CD4-positive, alpha-beta T cell treated with Interferon alpha-2 for 1 hour (primary cell): ENCODE results near the gene PARD3B.
"Not testable (repeated sequence)": the region's sequence is repeated elsewhere in the genome, so short reads cannot be mapped to it uniquely, and the experiment has no call there.

Experiments used
- DNase-seq, 2 donors: peaks; one replicate each; pipeline ENCODE4 v3.0.0-alpha.2; 2020 to 2022

The PARD3B gene

DNA sequence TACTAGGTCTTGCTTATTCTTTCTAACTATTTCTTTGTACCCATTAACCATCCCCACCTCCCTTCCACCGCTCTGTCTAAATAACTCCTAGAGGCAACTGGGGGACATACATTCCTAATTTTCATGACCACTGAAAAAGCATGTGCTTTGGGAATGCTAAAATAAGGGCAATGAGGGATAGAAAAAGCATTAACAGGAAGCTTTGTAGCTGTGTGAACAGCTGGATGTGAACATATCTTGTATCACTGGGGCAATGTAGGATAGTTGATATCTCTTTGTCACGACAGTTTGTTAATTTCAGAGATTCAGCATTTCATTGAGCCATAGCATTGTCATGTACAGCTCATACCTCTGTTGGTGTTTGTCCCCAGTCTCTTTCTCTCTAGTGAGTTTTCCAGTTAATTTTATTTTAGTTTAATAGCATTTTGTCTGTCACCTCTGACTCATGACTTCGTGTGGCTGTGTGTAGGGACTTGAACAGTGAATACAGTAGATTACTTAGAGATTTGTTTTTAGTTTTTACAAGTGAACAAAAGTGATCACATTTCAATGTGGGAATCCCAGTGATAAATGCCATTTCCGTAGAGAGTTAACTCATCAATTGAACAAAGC is 906.7 kb downstream of the PARD3B start:
- DNase-seq, result no peak

DNA sequence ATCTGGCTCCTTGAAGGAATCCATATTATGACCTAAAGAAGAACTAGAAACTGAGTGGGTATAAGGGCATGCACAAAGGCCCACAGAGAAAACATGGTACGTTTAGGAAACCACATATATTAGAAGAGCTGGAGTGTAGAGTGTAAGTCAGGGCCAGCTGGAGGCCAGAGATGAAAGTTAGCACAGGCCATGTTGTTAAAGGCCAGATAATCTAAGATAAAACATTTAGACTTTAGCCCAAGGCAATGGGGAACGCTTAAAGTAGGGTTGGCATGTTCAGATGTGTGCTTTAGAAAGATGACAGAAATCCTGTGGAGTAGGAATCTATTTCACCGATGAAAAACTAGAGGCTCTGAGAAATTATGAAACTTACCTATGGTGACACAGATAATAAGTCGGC is 907.9 kb downstream of the PARD3B start:
- no peak for DNase-seq

- DNase-seq, result no peak
Observed at GRCh38 chr2:205456682-205457081, 911.4 kb downstream of the PARD3B start.

GRCh38 chr2:205460217-205460616 is 914.9 kb downstream of the PARD3B start:
- DNase-seq, result no peak

DNA sequence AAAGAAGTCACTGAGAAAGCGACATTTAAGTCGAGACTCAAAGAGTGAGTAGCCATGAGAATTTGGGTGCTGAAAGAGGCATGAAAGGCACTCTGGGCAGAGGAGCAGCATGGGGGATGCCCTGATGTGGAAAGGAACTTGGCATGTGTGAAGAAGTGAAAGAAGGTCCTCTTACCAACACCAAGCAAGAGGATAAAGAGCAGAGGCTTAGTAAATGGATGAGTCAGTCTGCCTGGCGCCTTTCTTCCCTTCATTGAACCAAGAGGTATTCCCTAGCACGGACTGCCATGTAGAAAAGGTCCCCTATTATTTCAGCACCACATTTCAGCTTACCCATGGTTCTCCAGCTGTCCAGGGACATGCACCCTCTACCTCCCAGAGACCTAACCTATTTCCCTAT is 915.9 kb downstream of the PARD3B start:
- no peak for DNase-seq

GRCh38 chr2:205461678-205462665 is 916.7 kb downstream of the PARD3B start:
- no peak for DNase-seq

- DNase-seq, result no peak
Observed at GRCh38 chr2:205462681-205463345, 917.5 kb downstream of the PARD3B start.

DNA sequence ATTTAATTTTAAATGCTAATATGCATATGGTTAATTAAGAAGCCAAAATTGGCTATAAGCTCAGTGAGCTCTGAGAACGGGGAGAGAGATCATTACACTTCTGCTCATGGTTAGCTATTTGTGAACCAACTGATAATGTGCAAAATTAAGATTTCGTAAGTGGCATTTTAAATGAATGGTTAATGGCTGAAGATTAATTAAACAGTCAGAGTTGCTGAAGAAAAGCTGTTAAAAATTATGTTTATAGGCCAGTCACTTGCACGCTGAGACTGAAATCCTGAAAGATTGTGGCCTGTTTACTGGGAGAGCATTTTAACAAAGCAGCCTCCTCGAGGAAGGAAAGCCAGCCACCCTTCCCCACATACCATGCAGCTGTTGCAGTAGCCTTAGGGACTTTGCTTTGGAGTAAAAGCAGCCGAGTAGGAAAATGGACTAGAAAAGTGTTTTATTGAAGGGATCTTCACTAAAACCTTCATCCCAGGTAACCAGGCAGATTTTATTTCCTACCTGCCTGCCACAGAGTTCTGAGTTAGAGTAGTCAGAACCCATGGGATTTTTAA is 918.3 kb downstream of the PARD3B start:
- no peak for DNase-seq

DNA sequence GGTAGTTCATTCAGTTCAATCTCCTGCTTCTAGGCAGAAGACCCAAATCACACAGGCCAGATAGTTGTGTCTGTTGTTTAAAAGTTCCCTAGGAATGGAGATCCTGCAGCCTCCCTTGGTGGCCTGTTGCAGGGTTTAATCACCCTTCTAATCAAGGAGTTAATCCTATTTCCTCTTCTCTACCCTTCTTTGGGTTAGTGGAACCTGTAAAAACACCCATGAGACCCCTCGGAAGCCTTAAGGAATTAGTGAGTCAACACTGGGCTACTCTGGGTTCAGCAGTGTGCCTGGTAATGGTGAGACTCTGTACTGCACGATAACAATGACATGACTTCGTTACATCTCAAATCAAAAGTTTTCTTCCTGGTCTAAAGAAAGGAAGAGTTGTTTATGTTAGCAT is 919.4 kb downstream of the PARD3B start:
- no peak for DNase-seq

DNA sequence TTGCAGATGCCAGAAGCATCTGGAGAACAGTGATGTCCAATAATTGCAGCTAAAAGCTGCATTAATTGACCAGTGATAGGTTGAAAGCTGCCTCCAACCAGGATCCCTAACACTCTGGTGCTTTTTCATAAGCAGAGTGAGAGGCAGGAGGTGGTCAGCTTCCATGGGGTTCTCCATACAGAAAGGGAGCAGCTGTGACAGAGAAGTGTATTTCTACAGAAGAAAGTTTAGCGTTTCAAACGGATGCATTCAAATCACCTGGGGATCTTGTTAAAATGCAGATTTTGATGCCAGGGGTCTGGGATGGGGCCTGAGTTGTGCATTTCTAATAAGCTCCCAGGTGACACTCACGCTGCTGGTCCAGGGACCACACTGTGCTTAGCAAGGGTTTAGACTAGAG is 920.5 kb downstream of the PARD3B start:
- DNase-seq, result no peak

DNA sequence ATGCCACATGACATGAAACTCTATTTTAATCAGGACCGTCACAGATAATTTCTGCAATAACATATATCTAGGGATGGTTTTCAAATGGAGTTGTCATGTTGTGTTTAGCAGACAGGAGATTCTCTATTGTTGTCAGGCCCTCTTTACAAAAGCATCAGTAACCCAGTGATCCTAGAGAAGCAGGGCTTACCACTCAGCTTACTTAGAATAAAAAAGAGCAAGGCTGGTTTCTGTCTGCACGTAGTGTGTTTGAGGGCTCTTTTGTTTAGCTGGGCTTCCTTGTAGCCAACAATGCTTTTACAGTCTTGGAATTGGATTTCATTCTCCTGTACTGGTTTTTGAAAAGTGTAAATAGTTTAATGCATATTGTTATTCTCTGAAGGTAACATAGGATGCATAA is 926.5 kb downstream of the PARD3B start:
- no peak for DNase-seq

GRCh38 chr2:205473791-205474190 is 928.5 kb downstream of the PARD3B start:
- DNase-seq, result no peak

DNA sequence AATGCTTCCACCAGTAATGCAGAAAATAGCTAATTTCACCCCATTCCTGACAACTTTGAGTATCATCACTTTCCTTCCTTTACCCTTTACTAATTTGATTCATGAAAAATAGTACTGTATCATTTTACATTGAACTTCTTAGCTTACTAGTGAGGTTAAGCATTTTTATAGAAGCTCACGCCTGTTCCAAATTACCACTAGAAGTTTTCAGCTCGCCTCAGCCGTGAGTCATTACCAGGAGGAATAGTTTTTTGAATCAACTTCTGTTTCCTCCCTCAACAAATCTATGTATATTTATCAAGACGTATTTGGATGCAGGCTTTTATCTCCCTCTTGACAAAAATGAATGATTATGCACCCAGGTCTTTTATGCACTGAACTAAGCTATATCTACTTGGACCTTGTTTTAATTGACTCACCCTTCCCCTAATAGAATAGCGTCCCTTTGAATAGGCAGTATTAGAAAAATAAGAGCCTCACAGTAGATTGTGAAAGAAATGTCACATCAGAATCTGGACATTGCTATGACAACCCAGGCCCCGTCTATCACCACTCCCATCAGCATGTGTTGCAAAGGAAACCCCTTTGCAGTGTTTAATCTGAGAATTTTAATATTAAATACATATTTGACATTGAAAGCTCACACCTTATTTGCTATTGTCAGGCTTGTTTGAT is 929.6 kb downstream of the PARD3B start:
- no peak for DNase-seq

- DNase-seq, result no peak
Observed at GRCh38 chr2:205475416-205475768, 930.1 kb downstream of the PARD3B start.

GRCh38 chr2:205477016-205477705 is 931.9 kb downstream of the PARD3B start:
- no peak for DNase-seq

GRCh38 chr2:205481861-205482260 is 936.6 kb downstream of the PARD3B start:
- DNase-seq, result no peak

- no peak for DNase-seq
Observed at GRCh38 chr2:205482399-205483081, 937.3 kb downstream of the PARD3B start.

- DNase-seq, result no peak
Observed at GRCh38 chr2:205483095-205483494, 937.8 kb downstream of the PARD3B start.

- DNase-seq, result no peak
Observed at GRCh38 chr2:205484215-205484614, 938.9 kb downstream of the PARD3B start.

DNA sequence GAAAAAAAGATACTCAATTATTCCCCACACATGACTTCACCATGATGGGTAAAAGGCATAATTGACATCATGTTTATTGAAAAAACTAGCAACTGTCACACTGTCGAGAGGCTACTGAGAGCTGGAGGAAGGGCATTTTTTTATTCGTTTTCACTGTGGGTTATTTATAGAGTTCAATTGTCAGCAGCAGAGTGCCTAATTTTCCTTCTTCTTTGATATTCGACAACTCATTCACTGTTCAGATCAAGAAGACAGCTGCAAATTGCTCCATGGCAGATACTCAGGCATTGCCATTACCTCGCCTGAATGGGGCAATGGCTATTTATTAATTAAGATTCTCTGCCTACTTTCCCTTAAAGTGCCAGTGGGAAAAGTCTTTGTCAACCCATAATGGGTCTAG is 939.5 kb downstream of the PARD3B start:
- DNase-seq, result no peak

- not testable (repeated sequence) for DNase-seq
Observed at GRCh38 chr2:205493528-205493927, 948.3 kb downstream of the PARD3B start.
